ENCODE results near the gene PGAM5. TPM values are rescaled to one million over a fixed set of nuclear protein-coding genes. Genes with fewer than 3 reads are reported as not detected.
"Not testable (repeated sequence)": the region's sequence is repeated elsewhere in the genome, so short reads cannot be mapped to it uniquely, and the experiment has no call there.

The PGAM5 gene
- total RNA-seq, 1 experiment from 2014 or later = 78.1 TPM

DNA sequence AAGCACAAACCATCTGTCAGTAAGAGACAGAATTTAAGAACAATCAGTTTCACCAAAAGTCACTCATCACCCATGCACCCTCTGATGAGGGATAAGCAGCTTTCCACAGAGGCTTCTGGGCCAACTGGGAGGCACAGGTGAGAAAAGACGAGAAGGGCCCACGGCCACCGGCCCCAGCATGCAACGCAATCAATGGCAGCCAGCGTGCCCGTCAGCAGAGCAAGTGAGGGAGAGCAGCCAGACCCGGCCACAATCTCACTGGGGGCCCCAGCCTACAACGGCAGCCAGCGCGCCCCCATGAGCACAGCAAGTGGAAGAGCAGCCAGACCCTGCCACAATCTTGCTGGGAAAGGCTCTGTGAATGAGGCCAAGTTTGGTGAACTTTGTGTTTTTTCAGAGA lies 37.7 kb downstream of the PGAM5 start:
- Mint-ChIP-seq H3K4me1 (ENCODE audit: low read depth, unreplicated experiment) (no peaks in the 10 kb centered on the region), H3K36me3 (ENCODE audit: insufficient read depth, unreplicated experiment) (peaks cover 99% of the 10 kb centered on the region), H3K9me3 (ENCODE audit: unreplicated experiment) (no peaks in the 10 kb centered on the region), H3K27me3 (ENCODE audit: insufficient read depth, unreplicated experiment) (no peaks in the 10 kb centered on the region), H3K27ac (ENCODE audit: unreplicated experiment) (no peak overlapping the region), H3K4me3 (ENCODE audit: unreplicated experiment) (no peak overlapping the region)
- ChIA-PET POLR2A (interaction anchor here (0.6 kb wide), 1 partner anchor 11 kb away, joined by 3 read pairs; no protein-coding TSS in a partner anchor), CTCF (no interaction called here)
- Histone ChIP-seq H3K4me3 (ENCODE audit: low read depth, low read length) (no peak overlapping the region), H3K4me1 (no peaks in the 10 kb centered on the region), H3K9me3 (no peaks in the 10 kb centered on the region), H3K36me3 (ENCODE audit: control insufficient read depth, insufficient read depth, low read length) (no peaks in the 10 kb centered on the region), H3K27me3 (replicated peaks; ENCODE audit: control insufficient read depth, insufficient read depth, low read length) (no peaks in the 10 kb centered on the region)
- intact Hi-C loops (cut with micrococcal nuclease; ENCODE audit: unreplicated experiment) = no loop called here
- TF ChIP-seq, protein P1, sequence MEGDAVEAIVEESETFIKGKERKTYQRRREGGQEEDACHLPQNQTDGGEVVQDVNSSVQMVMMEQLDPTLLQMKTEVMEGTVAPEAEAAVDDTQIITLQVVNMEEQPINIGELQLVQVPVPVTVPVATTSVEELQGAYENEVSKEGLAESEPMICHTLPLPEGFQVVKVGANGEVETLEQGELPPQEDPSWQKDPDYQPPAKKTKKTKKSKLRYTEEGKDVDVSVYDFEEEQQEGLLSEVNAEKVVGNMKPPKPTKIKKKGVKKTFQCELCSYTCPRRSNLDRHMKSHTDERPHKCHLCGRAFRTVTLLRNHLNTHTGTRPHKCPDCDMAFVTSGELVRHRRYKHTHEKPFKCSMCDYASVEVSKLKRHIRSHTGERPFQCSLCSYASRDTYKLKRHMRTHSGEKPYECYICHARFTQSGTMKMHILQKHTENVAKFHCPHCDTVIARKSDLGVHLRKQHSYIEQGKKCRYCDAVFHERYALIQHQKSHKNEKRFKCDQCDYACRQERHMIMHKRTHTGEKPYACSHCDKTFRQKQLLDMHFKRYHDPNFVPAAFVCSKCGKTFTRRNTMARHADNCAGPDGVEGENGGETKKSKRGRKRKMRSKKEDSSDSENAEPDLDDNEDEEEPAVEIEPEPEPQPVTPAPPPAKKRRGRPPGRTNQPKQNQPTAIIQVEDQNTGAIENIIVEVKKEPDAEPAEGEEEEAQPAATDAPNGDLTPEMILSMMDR (IDR thresholded peaks at IDR 0.05; ENCODE audit: insufficient read depth in 1 of 2, low read depth in 1 of 2, low read length in 1 of 2, severe bottlenecking in 1 of 2, unreplicated experiment in 1 of 2) = no peak
- DNase-seq = no peak
- no TSS peak for BruUV-seq (replicated peaks)

DNA sequence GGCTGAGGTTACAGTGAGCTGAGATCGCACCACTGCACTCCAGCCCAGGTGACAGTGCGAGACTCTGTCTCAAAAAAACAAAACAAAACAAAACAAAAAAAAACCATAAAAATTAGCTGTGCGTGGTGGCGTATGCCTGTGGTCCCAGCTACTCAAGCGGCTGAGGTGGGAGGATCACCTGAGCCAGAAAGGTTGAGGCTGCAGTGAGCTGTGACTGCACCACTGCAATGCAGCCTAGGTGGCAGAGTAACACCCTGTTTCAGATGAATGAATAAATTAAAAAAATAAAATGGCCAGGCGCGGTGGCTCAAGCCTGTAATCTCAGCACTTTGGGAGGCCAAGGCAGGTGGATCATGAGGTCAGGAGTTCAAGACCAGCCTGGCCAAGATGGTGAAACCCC lies 43.0 kb downstream of the PGAM5 start:
- H3K27me3 Mint-ChIP-seq (ENCODE audit: insufficient read depth, unreplicated experiment); H3K4me1 ChIP-seq; CTCF ChIA-PET; H3K9me3 ChIP-seq; POLR2A ChIA-PET; H3K27ac Mint-ChIP-seq (ENCODE audit: unreplicated experiment); DNase-seq; H3K4me1 Mint-ChIP-seq (ENCODE audit: low read depth, unreplicated experiment); H3K9me3 Mint-ChIP-seq (ENCODE audit: unreplicated experiment); BruUV-seq (replicated peaks); H3K36me3 ChIP-seq (ENCODE audit: control insufficient read depth, insufficient read depth, low read length); H3K4me3 ChIP-seq (ENCODE audit: low read depth, low read length); H3K27me3 ChIP-seq (replicated peaks; ENCODE audit: control insufficient read depth, insufficient read depth, low read length); H3K4me3 Mint-ChIP-seq (ENCODE audit: unreplicated experiment); intact Hi-C loops (cut with micrococcal nuclease; ENCODE audit: unreplicated experiment): not testable (repeated sequence)
- H3K36me3 Mint-ChIP-seq (ENCODE audit: insufficient read depth, unreplicated experiment) = peaks cover 96% of the 10 kb centered on the region

GRCh38 chr12:132754160-132754932 lies 43.7 kb downstream of the PGAM5 start:
- no TSS peak for BruUV-seq (replicated peaks)
- TF ChIP-seq, protein P1 (IDR thresholded peaks at IDR 0.05; ENCODE audit: insufficient read depth in 1 of 2, low read depth in 1 of 2, low read length in 1 of 2, severe bottlenecking in 1 of 2, unreplicated experiment in 1 of 2) = peak in 1 of 2 experiments; percentile 28

DNA sequence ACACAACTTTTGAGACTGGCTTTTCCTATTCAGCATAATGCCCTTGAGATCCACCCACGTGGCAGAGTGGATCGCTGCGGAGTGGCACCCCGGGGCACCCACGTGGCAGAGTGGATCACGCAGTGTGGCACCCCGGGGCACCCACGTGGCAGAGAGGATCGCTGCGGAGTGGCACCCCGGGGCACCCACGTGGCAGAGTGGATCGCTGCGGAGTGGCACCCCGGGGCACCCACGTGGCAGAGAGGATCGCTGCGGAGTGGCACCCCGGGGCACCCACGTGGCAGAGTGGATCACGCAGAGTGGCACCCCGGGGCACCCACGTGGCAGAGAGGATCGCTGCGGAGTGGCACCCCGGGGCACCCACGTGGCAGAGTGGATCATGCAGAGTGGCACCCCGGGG lies 48.2 kb downstream of the PGAM5 start:
- H3K4me1 Mint-ChIP-seq (ENCODE audit: low read depth, unreplicated experiment); H3K27ac Mint-ChIP-seq (ENCODE audit: unreplicated experiment); H3K9me3 ChIP-seq; BruUV-seq (replicated peaks); H3K4me1 ChIP-seq; H3K4me3 Mint-ChIP-seq (ENCODE audit: unreplicated experiment); H3K27me3 Mint-ChIP-seq (ENCODE audit: insufficient read depth, unreplicated experiment); CTCF ChIA-PET; DNase-seq; POLR2A ChIA-PET; H3K9me3 Mint-ChIP-seq (ENCODE audit: unreplicated experiment); H3K36me3 ChIP-seq (ENCODE audit: control insufficient read depth, insufficient read depth, low read length); H3K27me3 ChIP-seq (replicated peaks; ENCODE audit: control insufficient read depth, insufficient read depth, low read length); H3K4me3 ChIP-seq (ENCODE audit: low read depth, low read length); intact Hi-C loops (cut with micrococcal nuclease; ENCODE audit: unreplicated experiment): not testable (repeated sequence)
- H3K36me3 Mint-ChIP-seq (ENCODE audit: insufficient read depth, unreplicated experiment) = peaks cover 60% of the 10 kb centered on the region

More at GRCh38 chr12:132754160-132754932, 43.7 kb downstream of the PGAM5 start:
- H3K27me3 Mint-ChIP-seq (ENCODE audit: insufficient read depth, unreplicated experiment) = no peaks in the 10 kb centered on the region
- peak in 1 of 2 experiments; percentile 48 for DNase-seq
- no peaks in the 10 kb centered on the region for H3K4me1 ChIP-seq
- H3K4me3 ChIP-seq (ENCODE audit: low read depth, low read length) = no peak overlapping the region
- no peaks in the 10 kb centered on the region for H3K9me3 ChIP-seq
- H3K36me3 Mint-ChIP-seq (ENCODE audit: insufficient read depth, unreplicated experiment) = peaks cover 96% of the 10 kb centered on the region
- no peaks in the 10 kb centered on the region for H3K9me3 Mint-ChIP-seq (ENCODE audit: unreplicated experiment)
- H3K27me3 ChIP-seq (replicated peaks; ENCODE audit: control insufficient read depth, insufficient read depth, low read length) = no peaks in the 10 kb centered on the region
- H3K27ac Mint-ChIP-seq (ENCODE audit: unreplicated experiment) = no peak overlapping the region
- no peak overlapping the region for H3K4me3 Mint-ChIP-seq (ENCODE audit: unreplicated experiment)
- POLR2A ChIA-PET = no interaction called here
- H3K36me3 ChIP-seq (ENCODE audit: control insufficient read depth, insufficient read depth, low read length) = no peaks in the 10 kb centered on the region
- intact Hi-C loops (cut with micrococcal nuclease; ENCODE audit: unreplicated experiment) = no loop called here
- CTCF ChIA-PET = interaction anchor here (0.6 kb wide), 1 partner anchor 109 kb away, joined by 3 read pairs; no protein-coding TSS in a partner anchor
- no peaks in the 10 kb centered on the region for H3K4me1 Mint-ChIP-seq (ENCODE audit: low read depth, unreplicated experiment)
